Measurements from ENCODE around the gene SPAG16.
"Not testable (repeated sequence)": the region's sequence is repeated elsewhere in the genome, so short reads cannot be mapped to it uniquely, and the experiment has no call there.

The SPAG16 gene

GRCh38 chr2:213408426-213409070, 124.3 kb downstream of the SPAG16 start:
- not testable (repeated sequence) for DNase-seq (ENCODE audit: low read depth)

- DNase-seq (ENCODE audit: low read depth) = not testable (repeated sequence)
Observed at GRCh38 chr2:213410687-213411086, 126.4 kb downstream of the SPAG16 start.

- DNase-seq (ENCODE audit: low read depth) = no peak
Observed at GRCh38 chr2:213411582-213412289, 127.5 kb downstream of the SPAG16 start.

DNA sequence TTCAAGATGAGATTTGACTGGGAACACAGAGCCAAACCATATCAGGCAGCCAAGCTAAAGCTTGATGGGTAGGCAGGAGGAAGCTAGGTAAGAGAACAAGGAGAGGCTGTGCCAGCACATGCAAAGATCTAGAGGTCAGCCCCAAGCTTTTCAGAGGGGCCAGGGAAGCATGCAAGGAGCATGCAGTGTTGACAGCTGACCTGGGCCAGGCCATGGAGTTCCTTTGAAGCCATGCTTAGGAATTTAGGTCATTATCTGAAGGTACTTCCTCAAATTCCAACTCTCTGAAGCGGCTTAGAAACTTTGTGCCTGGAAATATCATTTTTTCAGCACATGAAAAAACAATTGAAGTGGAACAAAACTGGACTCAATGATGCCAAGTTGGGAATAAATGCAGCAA, 130.8 kb downstream of the SPAG16 start:
- no peak for DNase-seq (ENCODE audit: low read depth)

GRCh38 chr2:213416832-213417231, 132.6 kb downstream of the SPAG16 start:
- DNase-seq (ENCODE audit: low read depth) = no peak

- DNase-seq (ENCODE audit: low read depth) = no peak
Observed at GRCh38 chr2:213419980-213420379, 135.7 kb downstream of the SPAG16 start.

DNA sequence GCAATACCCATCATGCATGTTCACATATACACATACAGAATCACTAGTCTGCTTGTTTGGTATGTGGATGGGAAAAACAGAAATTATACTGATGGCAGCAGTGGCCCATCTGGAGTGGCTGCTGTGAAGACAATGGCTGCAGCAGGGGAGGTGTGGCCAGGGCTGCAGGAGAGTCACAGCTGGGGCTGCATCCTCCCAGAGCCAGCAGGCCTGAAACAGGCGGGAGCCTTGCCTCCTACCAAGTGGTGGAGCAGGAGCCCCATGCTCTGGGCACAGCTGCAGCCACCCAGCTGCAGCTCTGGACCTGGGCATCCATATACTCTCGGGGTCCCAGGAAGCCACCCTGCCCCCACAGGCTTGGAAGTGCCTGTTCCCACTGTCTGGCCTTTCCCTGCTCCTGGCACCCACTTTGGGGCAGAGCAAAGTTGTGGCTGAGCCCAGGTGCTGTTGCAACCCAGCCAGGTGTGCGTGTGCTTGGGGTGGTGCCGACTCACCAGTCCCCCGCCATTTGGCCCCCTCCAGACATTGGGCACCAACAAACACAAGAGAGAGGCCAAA, 136.6 kb downstream of the SPAG16 start:
- DNase-seq (ENCODE audit: low read depth) = no peak

GRCh38 chr2:213422211-213422610, 137.9 kb downstream of the SPAG16 start:
- no peak for DNase-seq (ENCODE audit: low read depth)

- no peak for DNase-seq (ENCODE audit: low read depth)
Observed at GRCh38 chr2:213425618-213426017, 141.4 kb downstream of the SPAG16 start.

- no peak for DNase-seq (ENCODE audit: low read depth)
Observed at GRCh38 chr2:213429516-213429915, 145.3 kb downstream of the SPAG16 start.

DNA sequence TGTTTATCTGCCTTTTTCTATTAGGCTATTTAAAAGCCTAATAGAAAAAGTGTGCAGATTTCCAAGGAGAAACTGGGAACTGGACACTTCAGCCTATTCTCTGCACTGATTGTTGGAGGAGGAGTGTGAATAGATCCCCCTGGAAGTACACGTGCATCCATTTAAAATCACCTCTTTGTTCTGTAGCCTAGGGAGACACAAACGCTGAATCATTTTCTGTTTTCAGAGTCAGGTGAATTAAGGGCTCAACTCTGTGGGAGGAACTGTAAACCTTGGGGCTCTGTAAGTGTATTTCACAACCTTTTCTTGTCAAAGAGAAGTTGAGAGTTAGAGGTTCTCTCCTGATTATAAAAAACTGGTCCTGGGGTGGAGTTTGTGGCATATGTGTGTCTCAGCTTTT, 159.7 kb downstream of the SPAG16 start:
- DNase-seq (ENCODE audit: low read depth) = no peak

DNA sequence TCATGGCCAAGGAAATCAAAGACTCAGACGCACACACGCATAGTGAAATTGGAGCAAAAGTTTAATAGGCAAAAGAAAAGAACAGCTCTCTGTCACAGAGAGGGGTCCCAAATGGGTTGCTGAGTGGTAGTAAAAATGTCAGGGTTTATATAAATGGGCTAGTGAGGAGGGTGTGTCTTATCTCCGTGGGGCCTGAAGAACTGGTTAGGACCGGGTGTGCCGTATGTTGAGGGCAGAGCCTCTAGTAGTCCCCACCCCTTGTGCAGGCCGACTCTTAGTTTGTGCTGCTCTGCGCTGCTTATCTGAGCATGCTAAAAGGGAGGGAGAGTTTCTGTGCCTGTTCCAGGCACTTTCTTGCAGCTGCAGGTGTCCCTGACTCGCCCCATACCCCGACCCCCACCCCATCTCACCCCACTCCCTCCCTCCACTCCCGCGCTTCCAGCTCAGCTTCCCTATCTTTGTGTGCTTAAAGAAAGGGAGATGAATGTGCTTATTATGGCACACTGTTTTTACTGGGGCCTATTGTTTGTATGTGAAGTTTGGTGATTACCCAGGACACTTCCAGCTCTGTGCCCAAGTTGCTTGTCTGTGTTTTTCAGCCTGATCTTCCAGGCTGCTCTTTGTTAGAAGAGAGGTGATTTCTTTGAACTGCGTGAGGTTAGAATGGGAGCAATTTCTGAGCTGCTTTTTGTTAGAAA, 167.4 kb downstream of the SPAG16 start:
- DNase-seq (ENCODE audit: low read depth) = no peak

GRCh38 chr2:213455316-213456008, 171.2 kb downstream of the SPAG16 start:
- DNase-seq (ENCODE audit: low read depth) = no peak

- no peak for DNase-seq (ENCODE audit: low read depth)
Observed at GRCh38 chr2:213475433-213475832, 191.2 kb downstream of the SPAG16 start.

- DNase-seq (ENCODE audit: low read depth) = peak; percentile 14
Observed at GRCh38 chr2:213476641-213477040, 192.4 kb downstream of the SPAG16 start.

DNA sequence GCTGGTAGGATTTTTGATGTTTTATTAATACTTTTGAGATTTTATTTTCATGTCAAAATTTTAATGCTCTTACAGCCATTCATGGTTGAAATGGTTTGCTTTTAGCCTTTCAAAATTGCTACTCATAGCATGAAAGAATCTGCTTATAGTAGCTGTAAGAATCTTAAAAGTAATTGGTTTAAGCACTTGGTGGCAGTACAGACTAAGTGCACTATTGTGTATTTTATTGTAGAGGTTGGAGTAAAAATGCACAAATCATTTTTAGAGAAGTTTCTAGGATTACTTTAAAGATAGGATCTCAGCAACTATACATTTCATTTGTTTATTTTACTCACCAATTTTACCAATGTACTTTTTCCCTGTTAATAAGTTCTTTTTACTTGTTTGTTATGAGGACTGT, 205.8 kb downstream of the SPAG16 start:
- no peak for DNase-seq (ENCODE audit: low read depth)

GRCh38 chr2:213491376-213491775, 207.1 kb downstream of the SPAG16 start:
- DNase-seq (ENCODE audit: low read depth) = no peak

DNA sequence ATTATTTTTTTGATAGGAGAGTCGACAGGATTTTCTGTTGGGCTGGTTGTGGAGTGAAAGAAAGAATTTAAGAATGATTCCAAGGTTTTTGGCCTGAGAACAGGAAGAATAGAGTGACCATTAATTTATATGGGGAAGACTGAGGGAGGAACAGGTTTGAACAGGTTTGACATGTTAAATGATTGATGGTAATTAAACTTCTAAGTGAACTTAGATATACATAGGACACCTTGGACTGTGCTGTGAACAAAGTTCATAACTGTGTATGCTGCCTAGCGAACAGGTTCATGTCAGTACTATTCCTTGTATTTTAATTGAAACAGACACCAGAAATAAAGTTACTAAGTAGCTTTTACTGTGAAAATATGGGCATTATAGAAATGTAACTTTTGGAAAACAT, 212.0 kb downstream of the SPAG16 start:
- no peak for DNase-seq (ENCODE audit: low read depth)

GRCh38 chr2:213500881-213501280, 216.6 kb downstream of the SPAG16 start:
- DNase-seq (ENCODE audit: low read depth) = no peak

DNA sequence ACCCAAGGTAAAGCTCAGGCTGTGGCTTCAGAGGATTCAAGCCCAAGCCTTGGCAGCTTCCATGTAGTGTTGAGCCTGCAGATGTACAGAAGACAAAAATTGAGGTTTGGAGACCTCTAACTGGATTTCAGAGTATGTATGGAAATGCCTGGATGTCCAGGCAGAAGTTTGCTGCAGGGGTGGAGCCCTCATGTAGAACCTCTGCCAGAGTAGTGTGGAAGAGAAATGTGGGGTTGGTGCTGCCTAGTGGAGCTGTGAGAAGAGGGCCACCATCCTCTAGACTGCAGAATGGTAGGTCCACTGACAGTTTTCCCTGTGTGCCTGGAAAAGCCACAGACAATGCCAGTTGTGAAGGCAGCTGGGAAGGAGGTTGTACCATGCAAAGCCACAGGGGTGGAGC, 239.9 kb downstream of the SPAG16 start:
- no peak for DNase-seq (ENCODE audit: low read depth)

DNA sequence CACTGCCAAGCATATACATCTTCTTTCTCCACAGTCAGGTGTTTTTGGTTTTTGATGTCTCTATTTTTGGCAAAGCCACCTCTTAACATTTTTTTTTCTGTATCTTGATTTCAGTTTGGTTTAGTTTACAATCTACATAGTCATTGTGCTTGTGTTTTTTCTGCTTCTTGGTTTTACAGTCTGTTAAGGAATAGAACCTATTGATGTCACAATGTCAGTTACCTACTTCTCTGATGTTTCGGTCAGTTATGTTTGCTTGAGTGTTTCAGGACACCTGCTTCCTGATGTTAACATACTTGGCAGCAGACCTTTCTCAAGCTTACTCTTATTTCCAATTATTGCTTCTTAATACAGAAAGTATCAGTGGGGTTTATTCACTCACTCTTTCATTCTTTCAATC, 253.3 kb downstream of the SPAG16 start:
- DNase-seq (ENCODE audit: low read depth) = no peak

DNA sequence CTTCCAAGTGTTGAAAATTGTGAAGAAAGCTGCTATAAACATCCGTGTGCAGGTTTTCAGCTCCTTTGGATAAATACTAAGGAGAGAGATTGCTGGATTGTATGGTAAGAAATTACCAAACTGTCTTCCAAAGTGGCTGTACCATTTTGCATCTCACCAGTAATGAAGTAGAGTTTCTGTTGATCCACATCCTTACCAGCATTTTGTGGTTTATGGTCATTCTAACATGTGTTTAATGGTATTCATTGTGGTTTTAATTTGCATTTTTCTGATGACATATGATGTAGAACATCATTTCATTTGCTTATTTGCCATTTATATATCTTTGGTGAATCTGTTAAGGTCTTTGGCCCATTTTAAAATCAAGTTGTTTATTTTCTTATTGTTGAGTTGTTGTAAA, 260.7 kb downstream of the SPAG16 start:
- DNase-seq (ENCODE audit: low read depth) = no peak

Measured in GM04504 (cell line).